ENCODE measurements around the gene TICAM1.
"Not testable (repeated sequence)": the region's sequence is repeated elsewhere in the genome, so short reads cannot be mapped to it uniquely, and the experiment has no call there.

Gene TICAM1

DNA sequence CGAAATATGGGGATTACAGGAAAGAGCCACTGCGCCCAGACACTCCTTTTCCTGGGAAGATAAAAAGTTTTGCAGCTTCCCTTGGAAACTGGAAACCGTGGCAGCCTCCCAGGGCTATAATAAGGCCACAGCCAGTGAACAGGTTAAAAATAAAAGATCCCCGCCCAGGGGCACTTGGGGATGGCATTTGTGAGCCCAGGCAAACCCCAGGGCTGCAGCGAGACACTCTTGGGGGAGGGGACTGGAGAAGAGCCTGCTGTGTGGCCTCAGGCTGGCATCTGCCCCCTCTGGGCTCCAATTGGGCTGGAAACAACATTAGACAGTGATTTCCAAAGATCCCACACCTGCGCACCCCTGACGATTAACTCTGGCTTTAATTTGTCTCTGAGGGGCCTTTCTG is 28.8 kb downstream of the TICAM1 start:
- Mint-ChIP-seq H3K4me3 (no peak overlapping the region), H3K36me3 (ENCODE audit: low read depth) (no peaks in the 10 kb centered on the region), H3K4me1 (ENCODE audit: low read depth) (no peaks in the 10 kb centered on the region), H3K27me3 (ENCODE audit: low read depth) (no peaks in the 10 kb centered on the region), H3K27ac (no peak overlapping the region), H3K9me3 (no peaks in the 10 kb centered on the region)

DNA sequence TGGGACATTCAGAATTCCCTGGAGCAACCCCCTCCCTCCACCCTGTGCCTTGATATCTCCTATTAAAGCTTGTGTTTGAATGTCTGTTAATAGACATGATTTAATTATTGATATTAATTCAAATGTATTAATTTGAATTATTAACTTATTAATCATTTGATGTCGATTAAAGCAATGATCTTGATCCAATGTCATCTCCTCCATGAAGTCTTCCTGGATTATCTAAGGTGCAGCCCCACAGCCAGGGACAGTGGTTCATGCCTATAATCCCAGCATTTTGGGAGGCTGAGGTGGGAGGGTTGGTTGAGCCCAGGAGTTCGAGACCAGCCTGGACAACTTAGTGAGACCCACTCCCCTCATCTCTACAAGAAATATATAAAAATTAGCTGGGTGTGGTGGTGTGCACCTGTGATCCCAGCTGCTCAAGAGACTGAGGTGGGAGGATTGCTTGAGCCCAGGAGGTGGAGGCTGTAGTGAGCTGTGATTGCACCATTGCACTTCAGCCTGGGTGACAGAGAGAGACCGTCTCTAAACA is 30.4 kb downstream of the TICAM1 start:
- H3K4me3 Mint-ChIP-seq = no peak overlapping the region
- no peaks in the 10 kb centered on the region for H3K9me3 Mint-ChIP-seq
- peaks cover 4% of the 10 kb centered on the region for H3K36me3 Mint-ChIP-seq (ENCODE audit: low read depth)
- no peaks in the 10 kb centered on the region for H3K27me3 Mint-ChIP-seq (ENCODE audit: low read depth)
- no peak overlapping the region for H3K27ac Mint-ChIP-seq
- H3K4me1 Mint-ChIP-seq (ENCODE audit: low read depth) = peaks cover 5% of the 10 kb centered on the region

DNA sequence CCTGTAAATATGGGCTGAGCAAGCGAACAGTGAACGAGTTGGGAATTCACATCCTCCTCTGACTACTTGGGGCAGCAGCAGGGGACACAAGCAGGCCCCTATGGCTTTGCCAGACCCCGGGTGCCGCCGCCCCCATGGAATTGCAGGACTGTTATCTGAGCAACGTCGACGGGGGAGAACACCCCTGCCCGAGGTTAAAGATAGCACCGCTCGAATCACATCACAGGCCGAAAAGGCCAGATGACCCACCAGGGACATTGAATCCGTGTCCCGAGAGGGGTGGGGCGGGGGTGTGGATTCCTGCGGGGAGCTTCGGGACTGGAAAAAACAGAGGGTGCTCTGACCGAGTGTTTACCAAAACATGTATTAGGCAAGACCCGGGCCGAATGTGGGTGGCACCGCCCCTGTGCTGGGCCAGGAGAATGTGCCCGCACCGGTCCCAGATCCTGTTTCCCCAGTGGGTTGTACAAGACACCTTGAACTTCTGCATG is 30.9 kb downstream of the TICAM1 start:
- H3K4me3 Mint-ChIP-seq = no peak overlapping the region
- H3K36me3 Mint-ChIP-seq (ENCODE audit: low read depth) = peaks cover 4% of the 10 kb centered on the region
- no peaks in the 10 kb centered on the region for H3K27me3 Mint-ChIP-seq (ENCODE audit: low read depth)
- no peaks in the 10 kb centered on the region for H3K9me3 Mint-ChIP-seq
- no peak overlapping the region for H3K27ac Mint-ChIP-seq
- peaks cover 5% of the 10 kb centered on the region for H3K4me1 Mint-ChIP-seq (ENCODE audit: low read depth)

DNA sequence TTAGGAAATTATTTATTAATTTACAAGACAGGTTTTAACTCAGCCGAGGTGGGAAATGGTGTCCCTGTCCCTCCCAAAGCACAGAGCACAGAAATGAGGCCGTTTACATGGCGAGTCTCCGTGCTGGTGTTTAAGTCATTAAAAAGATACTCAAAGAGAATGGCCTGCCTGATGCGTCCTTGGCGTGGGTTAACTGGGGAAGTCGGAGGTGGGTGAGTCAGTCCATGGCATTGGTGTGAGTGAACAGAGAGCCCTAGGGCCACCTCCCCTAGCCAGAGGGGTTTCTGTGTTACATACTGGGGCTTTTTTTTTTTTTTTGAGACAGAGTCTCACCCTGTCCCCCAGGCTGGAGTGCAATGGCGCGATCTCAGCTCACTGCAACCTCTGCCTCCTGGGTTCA is 36.1 kb downstream of the TICAM1 start:
- H3K36me3 Mint-ChIP-seq (ENCODE audit: low read depth) = peaks cover 12% of the 10 kb centered on the region
- no peaks in the 10 kb centered on the region for H3K9me3 Mint-ChIP-seq
- H3K27me3 Mint-ChIP-seq (ENCODE audit: low read depth) = no peaks in the 10 kb centered on the region
- H3K4me1 Mint-ChIP-seq (ENCODE audit: low read depth) = peaks cover 12% of the 10 kb centered on the region
- H3K4me3 Mint-ChIP-seq = no peak overlapping the region
- no peak overlapping the region for H3K27ac Mint-ChIP-seq

DNA sequence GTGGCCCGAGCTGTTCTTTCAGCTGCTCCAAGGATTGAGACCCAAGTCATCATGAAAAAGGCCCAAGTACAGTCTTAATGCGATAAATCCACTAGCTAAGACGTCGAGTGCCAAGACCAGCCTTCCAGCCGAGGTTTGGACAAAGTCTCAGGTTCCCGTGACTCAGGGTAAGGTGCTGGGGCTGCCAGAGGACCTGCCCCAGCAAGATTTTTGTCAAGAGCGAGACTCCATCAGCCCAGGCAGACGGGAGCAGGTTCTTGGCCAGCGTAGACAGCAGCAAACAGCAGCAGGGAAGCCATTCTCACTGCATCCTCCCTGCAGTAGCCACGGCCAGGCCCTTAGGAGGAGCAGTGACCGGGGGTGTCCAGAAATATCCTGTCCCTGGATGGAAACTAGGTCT is 36.5 kb downstream of the TICAM1 start:
- H3K27me3 Mint-ChIP-seq (ENCODE audit: low read depth) = no peaks in the 10 kb centered on the region
- H3K27ac Mint-ChIP-seq = no peak overlapping the region
- H3K4me3 Mint-ChIP-seq = no peak overlapping the region
- H3K36me3 Mint-ChIP-seq (ENCODE audit: low read depth) = peaks cover 12% of the 10 kb centered on the region
- H3K9me3 Mint-ChIP-seq = no peaks in the 10 kb centered on the region
- peaks cover 12% of the 10 kb centered on the region for H3K4me1 Mint-ChIP-seq (ENCODE audit: low read depth)

DNA sequence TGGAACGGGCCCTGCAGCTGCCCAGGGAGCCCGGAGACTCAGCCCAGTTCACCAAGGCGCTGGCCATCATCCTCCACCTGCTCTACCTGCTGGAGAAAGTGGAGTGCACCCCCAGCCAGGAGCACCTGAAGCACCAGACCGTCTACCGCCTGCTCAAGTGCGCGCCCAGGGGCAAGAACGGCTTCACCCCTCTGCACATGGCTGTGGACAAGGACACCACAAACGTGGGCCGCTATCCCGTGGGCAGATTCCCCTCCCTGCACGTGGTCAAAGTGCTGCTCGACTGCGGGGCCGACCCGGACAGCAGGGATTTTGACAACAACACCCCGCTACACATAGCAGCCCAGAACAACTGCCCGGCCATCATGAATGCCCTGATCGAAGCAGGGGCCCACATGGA is 38.2 kb downstream of the TICAM1 start:
- H3K4me3 Mint-ChIP-seq = peak overlapping the region; percentile 82
- not testable (repeated sequence) for H3K27ac Mint-ChIP-seq; H3K9me3 Mint-ChIP-seq; H3K27me3 Mint-ChIP-seq (ENCODE audit: low read depth)
- peaks cover 12% of the 10 kb centered on the region for H3K36me3 Mint-ChIP-seq (ENCODE audit: low read depth)
- peaks cover 12% of the 10 kb centered on the region for H3K4me1 Mint-ChIP-seq (ENCODE audit: low read depth)

DNA sequence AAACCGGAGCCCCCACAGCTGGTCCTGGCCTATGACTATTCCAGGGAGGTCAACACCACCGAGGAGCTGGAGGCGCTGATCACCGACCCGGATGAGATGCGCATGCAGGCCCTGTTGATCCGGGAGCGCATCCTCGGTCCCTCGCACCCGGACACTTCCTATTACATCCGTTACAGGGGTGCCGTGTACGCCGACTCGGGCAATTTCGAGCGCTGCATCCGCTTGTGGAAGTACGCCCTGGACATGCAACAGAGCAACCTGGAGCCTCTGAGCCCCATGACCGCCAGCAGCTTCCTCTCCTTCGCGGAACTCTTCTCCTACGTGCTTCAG is 38.7 kb downstream of the TICAM1 start:
- H3K27me3 Mint-ChIP-seq (ENCODE audit: low read depth); H3K27ac Mint-ChIP-seq; H3K9me3 Mint-ChIP-seq: not testable (repeated sequence)
- Mint-ChIP-seq H3K36me3 (ENCODE audit: low read depth) (peaks cover 12% of the 10 kb centered on the region), H3K4me1 (ENCODE audit: low read depth) (peaks cover 12% of the 10 kb centered on the region), H3K4me3 (peak overlapping the region; percentile 82)

DNA sequence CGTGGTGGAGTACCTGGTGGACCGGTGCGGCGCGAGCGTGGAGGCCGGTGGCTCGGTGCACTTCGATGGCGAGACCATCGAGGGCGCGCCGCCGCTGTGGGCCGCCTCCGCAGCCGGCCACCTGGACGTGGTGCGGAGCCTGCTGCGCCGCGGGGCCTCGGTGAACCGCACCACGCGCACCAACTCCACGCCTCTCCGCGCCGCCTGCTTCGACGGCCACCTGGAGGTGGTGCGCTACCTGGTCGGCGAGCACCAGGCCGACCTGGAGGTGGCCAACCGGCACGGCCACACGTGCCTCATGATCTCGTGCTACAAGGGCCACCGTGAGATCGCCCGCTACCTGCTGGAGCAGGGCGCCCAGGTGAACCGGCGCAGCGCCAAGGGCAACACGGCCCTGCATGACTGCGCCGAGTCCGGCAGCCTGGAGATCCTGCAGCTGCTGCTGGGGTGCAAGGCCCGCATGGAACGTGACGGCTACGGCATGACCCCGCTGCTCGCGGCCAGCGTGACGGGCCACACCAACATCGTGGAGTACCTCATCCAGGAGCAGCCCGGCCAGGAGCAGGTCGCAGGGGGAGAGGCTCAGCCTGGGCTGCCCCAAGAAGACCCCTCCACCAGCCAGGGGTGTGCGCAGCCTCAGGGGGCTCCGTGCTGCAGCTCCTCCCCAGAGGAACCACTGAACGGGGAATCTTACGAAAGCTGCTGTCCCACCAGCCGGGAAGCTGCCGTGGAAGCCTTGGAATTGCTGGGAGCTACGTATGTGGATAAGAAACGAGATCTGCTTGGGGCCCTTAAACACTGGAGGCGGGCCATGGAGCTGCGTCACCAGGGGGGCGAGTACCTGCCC is 39.3 kb downstream of the TICAM1 start:
- Mint-ChIP-seq H3K36me3 (ENCODE audit: low read depth) (peaks cover 12% of the 10 kb centered on the region), H3K4me3 (peak overlapping the region; percentile 82), H3K27ac (peak overlapping the region; percentile 62), H3K4me1 (ENCODE audit: low read depth) (peaks cover 12% of the 10 kb centered on the region)
- not testable (repeated sequence) for H3K27me3 Mint-ChIP-seq (ENCODE audit: low read depth); H3K9me3 Mint-ChIP-seq

DNA sequence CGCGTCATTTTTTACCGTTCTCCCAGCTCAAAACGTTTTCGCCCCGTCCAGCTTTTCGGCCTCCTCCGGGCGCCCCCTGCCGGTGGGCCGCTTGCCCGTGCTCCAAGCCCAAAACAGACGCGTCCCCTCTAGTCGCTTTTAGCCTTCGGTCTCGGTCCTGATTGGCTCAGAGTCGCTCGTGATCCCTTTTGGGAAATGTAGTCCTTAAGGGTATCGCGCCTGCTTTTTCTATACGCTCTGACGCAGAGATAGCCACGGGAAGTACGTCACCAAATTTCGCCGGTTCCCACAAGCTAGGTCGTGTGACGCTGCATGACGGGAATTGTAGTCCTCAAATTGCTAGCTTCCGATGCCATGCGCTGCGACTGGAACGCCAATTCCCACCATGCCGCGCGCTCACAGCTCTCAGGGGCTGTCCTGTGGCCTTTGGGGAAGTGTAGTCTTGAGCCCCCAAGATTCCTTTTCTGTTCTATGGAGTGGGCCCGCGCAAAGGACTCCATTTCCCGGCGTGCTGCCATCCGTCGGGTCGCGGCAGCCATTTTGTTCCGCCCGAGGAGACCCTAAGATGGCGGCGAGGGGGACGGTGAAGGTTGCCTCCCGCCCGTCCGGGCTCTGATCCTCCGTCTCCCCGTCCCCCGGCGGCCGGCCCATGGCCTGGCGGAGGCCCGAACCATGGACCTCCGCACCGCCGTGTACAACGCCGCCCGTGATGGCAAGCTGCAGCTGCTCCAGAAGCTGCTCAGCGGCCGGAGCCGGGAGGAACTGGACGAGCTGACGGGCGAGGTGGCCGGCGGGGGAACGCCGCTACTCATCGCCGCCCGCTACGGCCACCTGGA is 40.1 kb downstream of the TICAM1 start, which contains the start of gene FEM1A:
TSS of gene FEM1A (plus strand) at position 552 of the 836 bp plus-strand sequence. CDS start at position 673, 121 bp downstream.
- H3K36me3 Mint-ChIP-seq (ENCODE audit: low read depth) = peaks cover 8% of the 10 kb centered on the region
- H3K27ac Mint-ChIP-seq = peak within 1 kb of the TSS; percentile 83
- H3K27me3 Mint-ChIP-seq (ENCODE audit: low read depth) = no peaks in the 10 kb centered on the region
- H3K4me3 Mint-ChIP-seq = peak within 1 kb of the TSS; percentile 82
- H3K4me1 Mint-ChIP-seq (ENCODE audit: low read depth) = peaks cover 8% of the 10 kb centered on the region
- H3K9me3 Mint-ChIP-seq = no peaks in the 10 kb centered on the region

DNA sequence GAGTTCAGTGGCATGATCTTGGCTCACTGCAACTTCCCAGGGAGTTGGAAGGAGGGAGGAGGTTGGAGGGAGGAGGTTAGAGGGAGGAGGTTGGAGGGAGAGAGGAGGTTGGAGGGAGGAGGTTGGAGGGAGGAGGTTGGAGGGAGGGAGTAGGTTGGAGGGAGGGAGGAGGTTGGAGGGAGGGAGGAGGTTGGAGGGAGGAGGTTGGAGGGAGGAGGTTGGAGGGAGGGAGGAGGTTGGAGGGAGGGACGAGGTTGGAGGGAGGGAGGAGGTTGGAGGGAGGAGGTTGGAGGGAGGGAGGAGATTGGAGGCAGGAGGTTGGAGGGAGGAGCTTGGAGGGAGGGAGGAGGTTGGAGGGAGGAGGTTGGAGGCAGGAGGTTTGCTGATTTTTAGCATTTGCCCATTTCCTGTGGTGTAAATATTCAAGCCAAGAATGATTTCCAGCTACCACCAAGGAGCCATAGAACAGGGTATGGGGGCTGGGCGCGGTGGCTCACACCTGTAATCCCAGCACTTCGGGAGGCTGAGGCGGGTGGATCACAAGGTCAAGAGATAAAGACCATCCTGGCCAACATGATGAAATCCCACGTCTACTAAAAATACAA is 45.0 kb downstream of the TICAM1 start:
- H3K4me3 Mint-ChIP-seq; H3K4me1 Mint-ChIP-seq (ENCODE audit: low read depth); H3K27me3 Mint-ChIP-seq (ENCODE audit: low read depth); H3K27ac Mint-ChIP-seq; H3K36me3 Mint-ChIP-seq (ENCODE audit: low read depth); H3K9me3 Mint-ChIP-seq: not testable (repeated sequence)

DNA sequence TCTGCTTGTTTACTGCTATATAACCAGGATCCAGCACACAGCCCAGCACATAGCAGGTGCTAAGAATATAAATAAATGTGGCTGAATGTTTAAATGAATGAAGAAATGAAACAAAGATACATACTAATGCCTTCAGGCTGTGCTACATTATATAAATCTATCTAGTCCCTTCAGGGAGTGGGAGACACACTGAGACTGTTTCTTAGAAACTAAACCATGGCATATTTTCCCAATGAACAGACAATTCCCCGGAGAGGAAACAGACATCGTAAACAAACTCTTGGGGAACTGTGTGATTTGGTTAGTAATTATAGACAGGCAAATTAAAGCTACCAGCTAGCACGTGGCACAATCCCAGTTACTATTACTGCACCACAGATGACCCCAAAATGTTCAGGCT is 49.7 kb downstream of the TICAM1 start:
- Mint-ChIP-seq H3K9me3 (peaks cover 3% of the 10 kb centered on the region), H3K4me1 (ENCODE audit: low read depth) (no peaks in the 10 kb centered on the region), H3K27me3 (ENCODE audit: low read depth) (no peaks in the 10 kb centered on the region), H3K36me3 (ENCODE audit: low read depth) (no peaks in the 10 kb centered on the region), H3K4me3 (no peak overlapping the region), H3K27ac (no peak overlapping the region)

DNA sequence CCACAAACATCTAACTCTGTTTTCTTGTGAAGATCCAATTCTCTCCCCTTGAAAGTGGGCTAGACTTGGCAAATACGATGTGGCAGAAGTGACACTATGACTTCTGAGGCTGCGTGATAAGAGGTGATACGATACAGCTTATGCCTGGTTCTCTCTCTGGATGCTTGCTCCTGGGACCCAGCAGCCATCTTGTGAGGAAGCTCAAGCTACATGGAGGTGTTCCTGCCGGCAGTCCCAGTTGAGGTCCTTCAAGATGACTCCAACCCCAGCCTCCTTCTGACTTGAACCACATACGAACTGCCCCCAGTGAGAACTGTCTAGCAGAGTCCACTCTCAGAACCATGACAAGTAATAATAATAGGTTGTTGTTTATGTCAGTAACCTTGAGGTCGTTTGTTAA is 50.7 kb downstream of the TICAM1 start:
- Mint-ChIP-seq H3K4me1 (ENCODE audit: low read depth) (no peaks in the 10 kb centered on the region), H3K36me3 (ENCODE audit: low read depth) (no peaks in the 10 kb centered on the region), H3K4me3 (no peak overlapping the region), H3K9me3 (peaks cover 3% of the 10 kb centered on the region), H3K27ac (no peak overlapping the region), H3K27me3 (ENCODE audit: low read depth) (no peaks in the 10 kb centered on the region)

DNA sequence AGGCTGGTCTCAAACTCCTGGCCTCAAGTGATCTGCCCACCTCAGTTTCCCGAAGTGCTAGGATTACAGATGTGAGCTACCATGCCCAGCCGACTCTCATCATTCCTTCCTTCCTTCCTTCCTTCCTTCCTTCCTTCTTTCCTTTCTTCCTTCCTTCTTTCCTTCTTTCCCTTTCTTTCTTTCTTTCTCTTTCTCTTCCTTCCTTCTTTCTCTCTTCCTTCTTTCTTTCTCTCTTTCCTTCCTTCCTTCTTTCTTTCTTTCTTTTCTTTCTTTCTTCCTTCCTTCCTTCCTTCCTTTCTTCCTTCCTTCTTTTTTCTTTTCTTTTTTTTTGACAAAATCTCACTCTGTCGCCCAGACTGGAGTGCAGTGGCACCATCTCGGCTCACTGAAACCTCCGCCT is 53.4 kb downstream of the TICAM1 start:
- not testable (repeated sequence) for H3K27ac Mint-ChIP-seq; H3K36me3 Mint-ChIP-seq (ENCODE audit: low read depth); H3K4me1 Mint-ChIP-seq (ENCODE audit: low read depth); H3K9me3 Mint-ChIP-seq; H3K4me3 Mint-ChIP-seq; H3K27me3 Mint-ChIP-seq (ENCODE audit: low read depth)

DNA sequence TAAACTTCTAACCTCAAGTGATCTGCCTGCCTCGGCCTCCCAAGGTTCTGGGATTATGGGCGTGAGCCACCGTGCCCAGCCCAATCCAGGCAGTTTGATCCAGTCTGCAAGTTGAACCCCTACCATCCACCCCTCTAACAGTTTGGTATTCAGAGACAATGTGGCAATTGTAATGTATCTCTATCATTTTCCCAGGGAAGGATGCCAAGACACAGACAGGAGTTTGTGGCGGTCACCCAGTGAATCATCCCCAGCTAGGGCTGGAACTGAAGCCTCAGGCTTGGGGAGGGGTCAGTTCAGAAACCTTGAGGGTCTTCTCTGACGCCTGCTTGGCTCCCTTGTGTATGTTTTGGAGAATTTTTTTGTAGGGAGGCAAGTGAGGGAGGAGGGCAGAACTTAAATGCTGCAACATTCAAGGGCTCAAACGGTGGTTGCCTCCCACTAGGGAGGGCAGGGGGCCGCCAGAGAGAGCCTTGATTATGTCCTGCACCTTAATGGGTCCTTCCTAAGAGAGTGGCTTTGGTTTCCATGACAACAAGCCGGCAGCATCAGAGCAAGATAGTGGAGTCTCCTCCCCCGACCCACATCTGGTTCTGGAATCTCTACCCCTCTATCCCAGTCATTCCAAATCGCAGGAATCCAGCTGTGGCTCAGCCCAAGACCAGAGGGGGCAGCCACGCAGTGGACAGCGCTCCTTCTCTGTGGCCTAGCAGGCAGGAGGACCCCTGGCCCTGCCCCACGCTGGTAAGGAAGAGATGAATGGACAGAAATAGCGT is 54.9 kb downstream of the TICAM1 start:
- Mint-ChIP-seq H3K36me3 (ENCODE audit: low read depth) (no peaks in the 10 kb centered on the region), H3K9me3 (peaks cover 3% of the 10 kb centered on the region), H3K4me3 (no peak overlapping the region), H3K4me1 (ENCODE audit: low read depth) (peaks cover 4% of the 10 kb centered on the region), H3K27ac (no peak overlapping the region), H3K27me3 (ENCODE audit: low read depth) (peaks cover 4% of the 10 kb centered on the region)

Data from T-helper 1 cell treated with Interleukin-12 subunit alpha and Interleukin-12 subunit beta and Interleukin-4 antibody, amounts not matched to agents 30 μg/mL and 1 μg/mL, for 36 hours (primary cell).